GM12878 (cell line): Measurements from ENCODE around the gene PAQR8. TPM values are rescaled to one million over a fixed set of nuclear protein-coding genes. Genes with fewer than 3 reads are reported as not detected.

Experiments used
- ATAC-seq: fragments of 200-7000 bp; cut with Tn5 transposase; 3 replicates; pipeline ENCODE4 v1.9.1; 2020; ENCODE audit warnings: mild to moderate bottlenecking, moderate library complexity
- BruUV-seq: library from RNA; stranded (reverse); fragments of 400-500 nt; replicated peaks from 2 replicates; lab custom pipeline; 2021; lab: Mats Ljungman, UMichigan
- CTCF ChIA-PET: fragments of 300-600 bp; sonication (Branson Sonifier 250); formaldehyde crosslinking; extraction: SDS; loops from one replicate; lab custom pipeline; 2021; ENCODE audit warnings: inconsistent platforms; lab: Yijun Ruan, JAX
- POLR2A ChIA-PET: fragments of 350-600 bp; formaldehyde crosslinking; extraction: SDS; loops from one replicate; lab custom pipeline; 2021; ENCODE audit warnings: inconsistent platforms; lab: Charles Lee
- RAD21 ChIA-PET: fragments of 300-600 bp; sonication (Branson Sonifier 250); formaldehyde crosslinking; loops from one replicate; lab custom pipeline; 2023; ENCODE audit warnings: antibody characterized with exemption; ENCODE audit not compliant: unreplicated experiment; lab: Charles Lee
- SMC1A ChIA-PET: fragments of 300-600 bp; sonication (Branson Sonifier 250); formaldehyde crosslinking; loops from one replicate; lab custom pipeline; 2023; ENCODE audit not compliant: unreplicated experiment, uncharacterized antibody; lab: Charles Lee
- DNase-seq: peaks from one replicate; pipeline ENCODE4 v3.0.0-alpha.2; 2011; ENCODE audit warnings: low read depth, low spot score
- FAIRE-seq: peaks from 3 replicates; lab custom pipeline; 2011; peaks lifted over from hg19 to GRCh38; lab: Jason Lieb, UNC
- H2AFZ ChIP-seq: 2 replicates; pipeline ENCODE4 v1.6.0; 2011; ENCODE audit warnings: low read depth, low read length, control low read depth; ENCODE audit not compliant: control insufficient read depth
- H3K27ac ChIP-seq: 2 replicates; pipeline ENCODE4 v1.5.1; 2011; ENCODE audit warnings: control low read depth; ENCODE audit not compliant: control insufficient read depth, insufficient read depth
- H3K27me3 ChIP-seq, 2 experiments: replicated peaks in 1 of 2; 2 replicates each; pipeline versions ENCODE4 v1.6.0 to v1.6.1; 2011; ENCODE audit warnings: low read length in 1 of 2; ENCODE audit not compliant: control insufficient read depth in 2 of 2, insufficient read depth in 2 of 2
- H3K36me3 ChIP-seq, 2 experiments: 2 replicates each; pipeline ENCODE4 v1.5.1; 2011; ENCODE audit warnings: low read length in 1 of 2; ENCODE audit not compliant: control insufficient read depth in 2 of 2, insufficient read depth in 2 of 2
- H3K4me1 ChIP-seq: 2 replicates; pipeline ENCODE4 v1.6.1; 2011; ENCODE audit warnings: mild to moderate bottlenecking, low read length, moderate library complexity, mixed read lengths; ENCODE audit not compliant: control insufficient read depth, insufficient read depth
- H3K4me2 ChIP-seq: 2 replicates; pipeline ENCODE4 v1.6.0; 2011; ENCODE audit warnings: control low read depth; ENCODE audit not compliant: control insufficient read depth, insufficient read depth
- H3K4me3 ChIP-seq: fragments of 200-600 bp; sonication (generic); 2 replicates; pipeline ENCODE4 v1.5.1; 2016
- H3K79me2 ChIP-seq: 2 replicates; pipeline ENCODE4 v1.6.0; 2011; ENCODE audit warnings: low read length; ENCODE audit not compliant: control insufficient read depth, insufficient read depth
- H3K9ac ChIP-seq: 2 replicates; pipeline ENCODE4 v1.8.0; 2011; ENCODE audit warnings: low read length, control low read depth, mixed read lengths; ENCODE audit not compliant: control insufficient read depth, insufficient read depth
- H3K9me3 ChIP-seq: replicated peaks from 3 replicates; pipeline ENCODE4 v1.5.1; 2011; ENCODE audit warnings: mild to moderate bottlenecking, low read length; ENCODE audit not compliant: control insufficient read depth, insufficient read depth
- H4K20me1 ChIP-seq: 2 replicates; pipeline ENCODE4 v1.6.0; 2011; ENCODE audit not compliant: control insufficient read depth, insufficient read depth
- CREM ChIP-seq: IDR thresholded peaks from 2 replicates; pipeline ENCODE4 v1.6.1; 2014; ENCODE audit warnings: antibody characterized with exemption, low read depth
- ESRRA ChIP-seq: IDR thresholded peaks from 2 replicates; pipeline ENCODE4 v1.6.1; 2012; ENCODE audit warnings: mild to moderate bottlenecking, low read length, improper control_type of control experiment
- MYB ChIP-seq: fragments of 150-350 bp; IDR thresholded peaks from 2 replicates; pipeline ENCODE4 v1.6.1; 2014; ENCODE audit warnings: mild to moderate bottlenecking, low read depth, low read length, borderline replicate concordance
- NR2C1 ChIP-seq: fragments of 450-650 bp; IDR thresholded peaks from 2 replicates; pipeline ENCODE4 v1.6.1; 2017; ENCODE audit warnings: antibody characterized with exemption, mild to moderate bottlenecking, moderate library complexity
- SMAD1 ChIP-seq: fragments of 450-650 bp; IDR thresholded peaks from 2 replicates; pipeline ENCODE4 v1.6.1; 2018; ENCODE audit warnings: mild to moderate bottlenecking, low read depth; ENCODE audit not compliant: partially characterized antibody
- SUPT20H ChIP-seq: IDR thresholded peaks from 2 replicates; pipeline ENCODE4 v1.6.1; 2011; ENCODE audit warnings: low read depth, mild to moderate bottlenecking, low read length, moderate library complexity, borderline replicate concordance; ENCODE audit not compliant: control insufficient read depth
- ZZZ3 ChIP-seq: IDR thresholded peaks from 2 replicates; pipeline ENCODE4 v1.6.1; 2011; ENCODE audit warnings: low read depth; ENCODE audit not compliant: control insufficient read depth, insufficient read length
- WGBS: methylation state at CpG from one replicate; pipeline ENCODE4 v1.1.6; 2016; ENCODE audit warnings: low lambda C conversion rate; ENCODE audit not compliant: insufficient replicate concordance, insufficient coverage; ENCODE audit errors: missing lambda C conversion rate; 5-methylcytosine and 5-hydroxymethylcytosine counted together
- in situ Hi-C: fragments of 300-500 bp; cut with MboI; formaldehyde crosslinking; loops from 9 replicates; pipeline ENCODE4 v1.14.3; 2018; ENCODE audit warnings: mixed read lengths
- intact Hi-C: fragments of 100-400 bp; cut with micrococcal nuclease; formaldehyde crosslinking; loops from one replicate; pipeline ENCODE4 v1.14.2; 2022; ENCODE audit not compliant: unreplicated experiment
- polyA plus RNA-seq, 11 experiments: library from polyadenylated mRNA; depleted of rRNA in 4 of 11; unstranded in 6 of 11; stranded (reverse) in 5 of 11; fragments of >200 nt; fragmentation: Nextera tagmentation in 4 of 11; fragmentation: Illumina TruSeq in 1 of 11; extraction: Ambion mirVana in 4 of 11; extraction: Trizol in 1 of 11; gene quantifications; 1 replicate in 1 of 11; 2 replicates in 10 of 11; pipeline versions ENCODE4 v1.2.1 to v1.2.3, GENCODE V29; 2011 to 2016; ENCODE audit warnings: inconsistent platforms in 2 of 11, missing spikeins in 2 of 11, low read depth in 1 of 11
- total RNA-seq, 4 experiments: library from RNA; depleted of rRNA in 3 of 4; stranded (reverse); fragments of >200 nt in 3 of 4; fragmentation: Illumina TruSeq in 1 of 4; extraction: Trizol in 1 of 4; gene quantifications; 2 replicates each; pipeline versions ENCODE4 v1.2.1 to v1.2.3, GENCODE V29; 2013 to 2021
- TF ChIP-seq, protein P1 (sequence below): fragments of 450-650 bp; IDR thresholded peaks from 2 replicates; pipeline ENCODE4 v1.6.1; 2016; ENCODE audit warnings: mild to moderate bottlenecking, moderate library complexity, borderline replicate concordance

Gene PAQR8
- total and polyA plus RNA-seq, 10 of the 15 experiments (the other 5 are each of a cell fraction or from before 2014, with no cell fraction given): 3.9 to 22.4 (median 14.6) TPM

DNA sequence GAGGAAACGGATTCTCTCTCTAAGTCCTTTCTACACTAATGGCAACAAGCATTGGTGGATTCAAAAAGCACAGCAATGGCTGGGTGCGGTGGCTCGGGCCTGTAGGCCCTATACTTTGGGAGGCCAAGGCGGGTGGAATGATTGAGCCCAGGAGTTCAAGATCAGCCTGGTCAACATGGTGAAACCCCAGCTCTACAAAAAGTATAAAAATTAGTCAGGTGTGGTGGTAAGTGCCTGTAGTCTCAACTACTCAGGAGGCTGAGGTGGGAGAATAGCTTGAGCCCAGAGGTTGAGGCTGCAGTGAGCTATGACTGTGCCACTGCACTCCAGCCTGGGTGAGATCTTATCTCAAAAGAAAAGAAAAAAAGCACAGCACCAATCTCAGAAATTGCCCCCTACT is 19.3 kb downstream of the PAQR8 start:
- Histone ChIP-seq H3K9ac (no peak overlapping the region), H4K20me1 (no peaks in the 10 kb centered on the region), H3K79me2 (peaks cover 5% of the 10 kb centered on the region; the same call in 1 of the 2 replicates), H3K27ac (no peak overlapping the region), H3K4me2 (no peak overlapping the region), H3K4me1 (peaks cover 26% of the 10 kb centered on the region), H3K9me3 (peaks cover 2% of the 10 kb centered on the region; the same call in 2 of the 3 replicates), H3K36me3 (peaks cover 0 to 8% of the 10 kb centered on the region in 2 experiments; a peak in 2 of 4 replicates), H3K4me3 (no peak overlapping the region), H2AFZ (no peak overlapping the region), H3K27me3 (no peaks in the 10 kb centered on the region)
- BruUV-seq: no TSS peak
- no peak for ATAC-seq
- intact Hi-C loops (no loop called here), in situ Hi-C loops (no loop called here)
- ChIA-PET RAD21 (interaction anchor here (1.5 to 1.8 kb wide), 2 partner anchors 9 to 88 kb away, joined by 4 to 7 read pairs; no protein-coding TSS in a partner anchor), POLR2A (interaction anchor here (1.3 to 1.4 kb wide), 2 partner anchors 9 to 19 kb away, joined by 3 to 4 read pairs; partner anchors contain the start of gene PAQR8), CTCF (interaction anchor here (0.7 to 1.6 kb wide), 3 partner anchors 17 to 96 kb away, joined by 3 to 5 read pairs (median 4); no protein-coding TSS in a partner anchor), SMC1A (interaction anchor here (0.6 to 2.8 kb wide), 6 partner anchors 9 to 83 kb away, joined by 3 to 18 read pairs (median 4); no protein-coding TSS in a partner anchor)
- whole genome bisulfite sequencing: 33% methylated on average over 4 of the region's 4 CpGs
- DNase-seq: no peak
- TF ChIP-seq SMAD1: no peak
- TF ChIP-seq SUPT20H: no peak
- TF ChIP-seq NR2C1: no peak
- no peak for TF ChIP-seq ESRRA
- FAIRE-seq: no peak

DNA sequence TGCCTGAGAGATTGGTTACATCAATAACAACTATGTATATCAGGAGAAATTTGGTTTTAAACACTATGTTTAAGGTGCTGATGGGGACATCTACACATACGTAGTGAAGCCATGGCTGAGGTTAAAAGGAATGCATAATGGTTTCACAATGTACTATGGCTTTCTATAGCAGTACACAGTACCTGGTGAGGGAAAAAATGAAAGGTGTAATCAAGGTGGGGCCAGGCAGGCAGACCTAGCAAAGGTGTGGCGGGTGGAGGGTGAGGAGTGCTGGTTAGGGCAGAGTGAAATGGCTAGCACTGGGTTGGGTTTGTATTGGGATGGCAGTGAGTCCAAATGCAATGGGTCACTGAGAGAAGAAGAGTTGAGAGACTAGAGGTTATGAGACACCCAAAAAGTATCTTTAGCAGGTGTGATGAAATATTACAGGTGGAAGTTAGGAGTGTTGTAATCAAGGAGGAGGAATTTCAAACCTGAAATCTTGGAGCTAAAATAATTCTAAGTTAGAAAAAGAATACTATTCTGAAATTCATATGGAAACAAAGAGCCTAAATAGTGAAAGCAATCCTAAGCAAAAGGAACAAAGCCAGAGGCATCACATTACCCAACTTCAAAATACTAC is 22.3 kb downstream of the PAQR8 start:
- Histone ChIP-seq H3K36me3 (peaks cover 0 to 8% of the 10 kb centered on the region in 2 experiments; a peak in 2 of 4 replicates), H3K9me3 (peaks cover 5% of the 10 kb centered on the region), H3K27me3 (no peaks in the 10 kb centered on the region), H3K9ac (no peak overlapping the region), H3K4me3 (no peak overlapping the region), H2AFZ (no peak overlapping the region), H3K4me1 (peaks cover 19% of the 10 kb centered on the region), H3K4me2 (no peak overlapping the region), H4K20me1 (no peaks in the 10 kb centered on the region), H3K27ac (no peak overlapping the region), H3K79me2 (no peaks in the 10 kb centered on the region; the same call in 1 of the 2 replicates)
- ChIA-PET CTCF (interaction anchor here (0.8 to 7.7 kb wide), 5 partner anchors 15 to 119 kb away, joined by 3 to 85 read pairs (median 4); no protein-coding TSS in a partner anchor), SMC1A (interaction anchor here (1.6 to 9.3 kb wide), 3 partner anchors 15 to 98 kb away, joined by 5 to 156 read pairs (median 105); partner anchors contain the start of gene MCM3), POLR2A (no interaction called here), RAD21 (no interaction called here)
- in situ Hi-C loops: no loop called here
- no TSS peak for BruUV-seq
- ATAC-seq (peak; percentile 40; the same call in 2 of the 3 replicates), DNase-seq (no peak), FAIRE-seq (no peak)
- 97% methylated on average over 2 of the region's 2 CpGs for WGBS
- intact Hi-C loops: no loop called here
- TF ChIP-seq, protein P1, sequence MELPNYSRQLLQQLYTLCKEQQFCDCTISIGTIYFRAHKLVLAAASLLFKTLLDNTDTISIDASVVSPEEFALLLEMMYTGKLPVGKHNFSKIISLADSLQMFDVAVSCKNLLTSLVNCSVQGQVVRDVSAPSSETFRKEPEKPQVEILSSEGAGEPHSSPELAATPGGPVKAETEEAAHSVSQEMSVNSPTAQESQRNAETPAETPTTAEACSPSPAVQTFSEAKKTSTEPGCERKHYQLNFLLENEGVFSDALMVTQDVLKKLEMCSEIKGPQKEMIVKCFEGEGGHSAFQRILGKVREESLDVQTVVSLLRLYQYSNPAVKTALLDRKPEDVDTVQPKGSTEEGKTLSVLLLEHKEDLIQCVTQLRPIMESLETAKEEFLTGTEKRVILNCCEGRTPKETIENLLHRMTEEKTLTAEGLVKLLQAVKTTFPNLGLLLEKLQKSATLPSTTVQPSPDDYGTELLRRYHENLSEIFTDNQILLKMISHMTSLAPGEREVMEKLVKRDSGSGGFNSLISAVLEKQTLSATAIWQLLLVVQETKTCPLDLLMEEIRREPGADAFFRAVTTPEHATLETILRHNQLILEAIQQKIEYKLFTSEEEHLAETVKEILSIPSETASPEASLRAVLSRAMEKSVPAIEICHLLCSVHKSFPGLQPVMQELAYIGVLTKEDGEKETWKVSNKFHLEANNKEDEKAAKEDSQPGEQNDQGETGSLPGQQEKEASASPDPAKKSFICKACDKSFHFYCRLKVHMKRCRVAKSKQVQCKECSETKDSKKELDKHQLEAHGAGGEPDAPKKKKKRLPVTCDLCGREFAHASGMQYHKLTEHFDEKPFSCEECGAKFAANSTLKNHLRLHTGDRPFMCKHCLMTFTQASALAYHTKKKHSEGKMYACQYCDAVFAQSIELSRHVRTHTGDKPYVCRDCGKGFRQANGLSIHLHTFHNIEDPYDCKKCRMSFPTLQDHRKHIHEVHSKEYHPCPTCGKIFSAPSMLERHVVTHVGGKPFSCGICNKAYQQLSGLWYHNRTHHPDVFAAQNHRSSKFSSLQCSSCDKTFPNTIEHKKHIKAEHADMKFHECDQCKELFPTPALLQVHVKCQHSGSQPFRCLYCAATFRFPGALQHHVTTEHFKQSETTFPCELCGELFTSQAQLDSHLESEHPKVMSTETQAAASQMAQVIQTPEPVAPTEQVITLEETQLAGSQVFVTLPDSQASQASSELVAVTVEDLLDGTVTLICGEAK: no peak
- TF ChIP-seq ZZZ3: no peak
- no peak for TF ChIP-seq CREM
- TF ChIP-seq MYB: no peak
